HEK293T (cell line): Measurements from ENCODE around the gene BACE1.

ENCODE experiments used
- CTCF ChIA-PET: fragments of 350-600 bp; formaldehyde crosslinking; extraction: SDS; loops from one replicate; lab custom pipeline; 2021; ENCODE audit warnings: antibody characterized with exemption, inconsistent platforms; lab: Yijun Ruan, JAX
- POLR2A ChIA-PET: fragments of 350-600 bp; formaldehyde crosslinking; extraction: SDS; loops from one replicate; lab custom pipeline; 2020; ENCODE audit warnings: antibody characterized with exemption, inconsistent platforms; lab: Yijun Ruan, JAX
- DNase-seq: peaks from one replicate; pipeline ENCODE4 v3.0.0; 2012; ENCODE audit warnings: mixed read lengths; ENCODE audit errors: extremely low spot score
- ARNT ChIP-seq: fragments of 450-650 bp; IDR thresholded peaks from 2 replicates; pipeline ENCODE4 v1.6.1; 2017; ENCODE audit warnings: mild to moderate bottlenecking
- BHLHE40 ChIP-seq: fragments of 450-650 bp; IDR thresholded peaks from 2 replicates; pipeline ENCODE4 v1.6.1; 2016; ENCODE audit warnings: mild to moderate bottlenecking, moderate library complexity, borderline replicate concordance
- CTBP1 ChIP-seq: fragments of 450-650 bp; IDR thresholded peaks from 2 replicates; pipeline ENCODE4 v1.6.1; 2016; ENCODE audit warnings: borderline replicate concordance
- ELF4 ChIP-seq: fragments of 450-650 bp; IDR thresholded peaks from 2 replicates; pipeline ENCODE4 v1.6.1; 2017; ENCODE audit warnings: antibody characterized with exemption
- FOXA1 ChIP-seq: fragments of 450-650 bp; IDR thresholded peaks from 2 replicates; pipeline ENCODE4 v1.6.1; 2016; ENCODE audit warnings: mild to moderate bottlenecking
- FOXK2 ChIP-seq: fragments of 450-650 bp; IDR thresholded peaks from 2 replicates; pipeline ENCODE4 v1.6.1; 2016; ENCODE audit warnings: mild to moderate bottlenecking
- FOXM1 ChIP-seq: fragments of 450-650 bp; IDR thresholded peaks from 2 replicates; pipeline ENCODE4 v1.6.1; 2017; ENCODE audit warnings: mild to moderate bottlenecking, borderline replicate concordance
- HDGF ChIP-seq: fragments of 450-650 bp; IDR thresholded peaks from 2 replicates; pipeline ENCODE4 v1.6.1; 2017; ENCODE audit warnings: antibody characterized with exemption, borderline replicate concordance
- L3MBTL2 ChIP-seq: fragments of 450-650 bp; conservative IDR thresholded peaks from 2 replicates; pipeline ENCODE4 v1.6.1; 2016; ENCODE audit warnings: mild to moderate bottlenecking
- LEF1 ChIP-seq: fragments of 450-650 bp; IDR thresholded peaks from 2 replicates; pipeline ENCODE4 v1.6.1; 2017; ENCODE audit warnings: mild to moderate bottlenecking, borderline replicate concordance
- NFRKB ChIP-seq: fragments of 450-650 bp; IDR thresholded peaks from 2 replicates; pipeline ENCODE4 v1.6.1; 2016; ENCODE audit warnings: mild to moderate bottlenecking, moderate library complexity
- PKNOX1 ChIP-seq: fragments of 450-650 bp; IDR thresholded peaks from 2 replicates; pipeline ENCODE4 v1.6.1; 2016
- SP1 ChIP-seq: fragments of 450-650 bp; IDR thresholded peaks from 2 replicates; pipeline ENCODE4 v1.6.1; 2017
- SUZ12 ChIP-seq: fragments of 450-650 bp; IDR thresholded peaks from 2 replicates; pipeline ENCODE4 v1.6.1; 2016; ENCODE audit warnings: mild to moderate bottlenecking
- TARDBP ChIP-seq: fragments of 450-650 bp; IDR thresholded peaks from 2 replicates; pipeline ENCODE4 v1.6.1; 2016
- ZNF384 ChIP-seq: fragments of 450-650 bp; IDR thresholded peaks from 2 replicates; pipeline ENCODE4 v1.6.1; 2016

Gene BACE1

GRCh38 chr11:117259417-117259816, 56.6 kb downstream of the BACE1 start:
- TF ChIP-seq TARDBP (no peak), LEF1 (no peak), SP1 (no peak), FOXA1 (no peak), FOXK2 (no peak), BHLHE40 (no peak), ARNT (no peak)
- DNase-seq, result no peak
- ChIA-PET CTCF (no interaction called here), POLR2A (no interaction called here)

GRCh38 chr11:117258576-117258975, 57.5 kb downstream of the BACE1 start:
- TF ChIP-seq NFRKB, result no peak
- TF ChIP-seq FOXA1, result no peak
- TF ChIP-seq TARDBP, result no peak
- TF ChIP-seq ARNT, result no peak
- TF ChIP-seq FOXM1, result no peak
- TF ChIP-seq CTBP1, result no peak
- TF ChIP-seq ELF4, result no peak
- no peak for TF ChIP-seq L3MBTL2
- TF ChIP-seq SP1, result no peak
- TF ChIP-seq PKNOX1, result no peak
- TF ChIP-seq ZNF384, result no peak
- CTCF ChIA-PET, result no interaction called here
- POLR2A ChIA-PET, result no interaction called here
- DNase-seq, result no peak

GRCh38 chr11:117256573-117256972, 59.5 kb downstream of the BACE1 start:
- no peak for DNase-seq
- ChIA-PET POLR2A (no interaction called here), CTCF (no interaction called here)
- TF ChIP-seq HDGF (no peak), L3MBTL2 (no peak), LEF1 (no peak), FOXA1 (no peak), BHLHE40 (no peak), SP1 (no peak), TARDBP (no peak), FOXK2 (no peak)

- no peak for TF ChIP-seq ZNF384
- no peak for TF ChIP-seq LEF1
- no peak for TF ChIP-seq TARDBP
- TF ChIP-seq BHLHE40, result no peak
- ChIA-PET CTCF (no interaction called here), POLR2A (no interaction called here)
- no peak for DNase-seq
Observed at GRCh38 chr11:117255966-117256365, 60.1 kb downstream of the BACE1 start.

- ChIA-PET POLR2A (no interaction called here), CTCF (no interaction called here)
- DNase-seq, result no peak
- no peak for TF ChIP-seq ELF4
- TF ChIP-seq FOXK2, result no peak
- TF ChIP-seq ARNT, result no peak
- TF ChIP-seq CTBP1, result no peak
- no peak for TF ChIP-seq BHLHE40
- TF ChIP-seq SP1, result no peak
- TF ChIP-seq HDGF, result no peak
- TF ChIP-seq NFRKB, result no peak
- TF ChIP-seq LEF1, result no peak
- TF ChIP-seq PKNOX1, result no peak
- no peak for TF ChIP-seq TARDBP
- TF ChIP-seq SUZ12, result no peak
- TF ChIP-seq ZNF384, result no peak
- TF ChIP-seq FOXA1, result no peak
- TF ChIP-seq L3MBTL2, result no peak
- no peak for TF ChIP-seq FOXM1
Observed at GRCh38 chr11:117251506-117251905, 64.5 kb downstream of the BACE1 start.

- ChIA-PET CTCF (no interaction called here), POLR2A (no interaction called here)
- no peak for DNase-seq
- TF ChIP-seq SUZ12 (no peak), FOXK2 (no peak), TARDBP (no peak), FOXA1 (no peak), NFRKB (no peak), ELF4 (no peak), HDGF (no peak), ARNT (no peak), BHLHE40 (no peak), PKNOX1 (no peak), ZNF384 (no peak), LEF1 (no peak), L3MBTL2 (no peak), FOXM1 (no peak), CTBP1 (no peak), SP1 (no peak)
Observed at GRCh38 chr11:117249571-117249970, 66.5 kb downstream of the BACE1 start.

GRCh38 chr11:117248341-117248740, 67.7 kb downstream of the BACE1 start:
- no peak for TF ChIP-seq FOXK2
- TF ChIP-seq PKNOX1, result no peak
- TF ChIP-seq SP1, result no peak
- no peak for TF ChIP-seq SUZ12
- no peak for TF ChIP-seq FOXA1
- TF ChIP-seq TARDBP, result no peak
- TF ChIP-seq BHLHE40, result no peak
- no peak for TF ChIP-seq NFRKB
- TF ChIP-seq ZNF384, result no peak

More at GRCh38 chr11:117248341-117248740, 67.7 kb downstream of the BACE1 start:
- ChIA-PET POLR2A (no interaction called here), CTCF (no interaction called here)
- no peak for DNase-seq
